Suprapubic skin (tissue), 4 donors: ENCODE measurements around the gene UMAD1. TPM values are rescaled to one million over a fixed set of nuclear protein-coding genes. Genes with fewer than 3 reads are reported as not detected.

Experiments
- DNase-seq, 2 donors: peaks; one replicate each; pipeline ENCODE4 v3.0.0-alpha.2; 2019; ENCODE audit warnings: low spot score in 2 of 2
- H3K27ac ChIP-seq: fragments of 200-600 bp; sonication (generic); one replicate; pipeline ENCODE4 v1.5.1; 2019
- H3K27me3 ChIP-seq: fragments of 200-600 bp; sonication (generic); one replicate; pipeline ENCODE4 v1.5.1; 2019
- H3K36me3 ChIP-seq: fragments of 200-600 bp; sonication (generic); one replicate; pipeline ENCODE4 v1.5.1; 2019
- H3K4me1 ChIP-seq: fragments of 200-600 bp; sonication (generic); one replicate; pipeline ENCODE4 v1.5.1; 2019
- H3K4me3 ChIP-seq: fragments of 200-600 bp; sonication (generic); one replicate; pipeline ENCODE4 v1.5.1; 2019; ENCODE audit warnings: mild to moderate bottlenecking
- H3K9me3 ChIP-seq: fragments of 200-600 bp; sonication (generic); one replicate; pipeline ENCODE4 v1.5.1; 2019
- CTCF ChIP-seq, 2 donors: fragments of 200-600 bp in 1 of 2; fragments of 450-650 bp in 1 of 2; sonication (generic) in 1 of 2; IDR thresholded peaks; one replicate each; pipeline ENCODE4 v1.5.1; 2016 to 2019; ENCODE audit warnings: antibody characterized with exemption in 2 of 2, mild to moderate bottlenecking in 1 of 2, moderate library complexity in 1 of 2
- EP300 ChIP-seq: sonication (generic); formaldehyde crosslinking; IDR thresholded peaks from one replicate; pipeline ENCODE4 v1.6.1; 2017; ENCODE audit warnings: antibody characterized with exemption
- POLR2A ChIP-seq, 2 donors: fragments of 450-650 bp; IDR thresholded peaks; one replicate each; pipeline ENCODE4 v1.6.1; 2017; ENCODE audit warnings: antibody characterized with exemption in 2 of 2, mild to moderate bottlenecking in 2 of 2, moderate library complexity in 2 of 2
- POLR2AphosphoS5 ChIP-seq, 3 donors: sonication (generic); formaldehyde crosslinking; IDR thresholded peaks; one replicate each; pipeline ENCODE4 v1.6.1; 2017; ENCODE audit warnings: antibody characterized with exemption in 3 of 3
- WGBS: methylation state at CpG from one replicate; pipeline ENCODE4 v1.1.5; 2018; 5-methylcytosine and 5-hydroxymethylcytosine counted together
- total RNA-seq, 4 donors: library from RNA; depleted of rRNA; stranded (reverse); fragments of >200 nt; gene quantifications; one replicate each; pipeline ENCODE4 v1.1.0, GENCODE V29; 2016

The UMAD1 gene
- total RNA-seq, 4 donors from 2014 or later, result 9.3 to 28.9 (median 17.7) TPM

GRCh38 chr7:7789551-7789988 is 149.0 kb downstream of the UMAD1 start:
- no peak overlapping the region for H3K4me3 ChIP-seq
- no peak overlapping the region for H3K27ac ChIP-seq
- TF ChIP-seq POLR2AphosphoS5 (IDR thresholded peaks at IDR 0.05) (no peak), POLR2A (IDR thresholded peaks at IDR 0.05) (no peak), CTCF (IDR thresholded peaks at IDR 0.05) (no peak), EP300 (no peak)
- 96% methylated on average over 3 of the region's 3 CpGs for WGBS
- H3K36me3 ChIP-seq, result no peaks in the 10 kb centered on the region
- DNase-seq, result no peak
- H3K27me3 ChIP-seq, result no peaks in the 10 kb centered on the region
- H3K9me3 ChIP-seq, result no peaks in the 10 kb centered on the region
- H3K4me1 ChIP-seq, result peaks cover 8% of the 10 kb centered on the region

GRCh38 chr7:7790041-7790741 is 149.6 kb downstream of the UMAD1 start:
- Histone ChIP-seq H3K27me3 (no peaks in the 10 kb centered on the region), H3K36me3 (no peaks in the 10 kb centered on the region), H3K4me1 (peaks cover 8% of the 10 kb centered on the region), H3K27ac (no peak overlapping the region), H3K4me3 (no peak overlapping the region), H3K9me3 (no peaks in the 10 kb centered on the region)
- DNase-seq, result no peak
- WGBS, result 84% methylated on average over 6 of the region's 6 CpGs
- no peak for TF ChIP-seq POLR2A (IDR thresholded peaks at IDR 0.05)
- TF ChIP-seq EP300, result no peak
- no peak for TF ChIP-seq CTCF (IDR thresholded peaks at IDR 0.05)
- no peak for TF ChIP-seq POLR2AphosphoS5 (IDR thresholded peaks at IDR 0.05)

GRCh38 chr7:7791523-7791922 is 151.0 kb downstream of the UMAD1 start:
- no peak for TF ChIP-seq POLR2AphosphoS5 (IDR thresholded peaks at IDR 0.05)
- TF ChIP-seq EP300, result no peak
- Histone ChIP-seq H3K9me3 (no peaks in the 10 kb centered on the region), H3K27ac (no peak overlapping the region), H3K4me1 (peaks cover 8% of the 10 kb centered on the region), H3K36me3 (no peaks in the 10 kb centered on the region), H3K4me3 (no peak overlapping the region), H3K27me3 (no peaks in the 10 kb centered on the region)
- DNase-seq, result no peak
- WGBS, result 77% methylated on average over 5 of the region's 5 CpGs

GRCh38 chr7:7792056-7792455 is 151.5 kb downstream of the UMAD1 start:
- no peaks in the 10 kb centered on the region for H3K27me3 ChIP-seq
- H3K4me3 ChIP-seq, result no peak overlapping the region
- H3K36me3 ChIP-seq, result no peaks in the 10 kb centered on the region
- H3K4me1 ChIP-seq, result peaks cover 8% of the 10 kb centered on the region
- no peak overlapping the region for H3K27ac ChIP-seq
- 21% methylated on average over 1 of the region's 1 CpG for WGBS
- no peak for DNase-seq
- no peak for TF ChIP-seq POLR2A (IDR thresholded peaks at IDR 0.05)
- no peak for TF ChIP-seq POLR2AphosphoS5 (IDR thresholded peaks at IDR 0.05)
- no peak for TF ChIP-seq EP300
- TF ChIP-seq CTCF (IDR thresholded peaks at IDR 0.05), result no peak
- H3K9me3 ChIP-seq, result no peaks in the 10 kb centered on the region

- no peak for DNase-seq
- no peaks in the 10 kb centered on the region for H3K36me3 ChIP-seq
- no peak overlapping the region for H3K4me3 ChIP-seq
- TF ChIP-seq POLR2A (IDR thresholded peaks at IDR 0.05) (no peak), EP300 (no peak), CTCF (IDR thresholded peaks at IDR 0.05) (no peak), POLR2AphosphoS5 (IDR thresholded peaks at IDR 0.05) (no peak)
- no peaks in the 10 kb centered on the region for H3K27me3 ChIP-seq
- WGBS, result 57% methylated on average over 2 of the region's 2 CpGs
- H3K4me1 ChIP-seq, result peaks cover 8% of the 10 kb centered on the region
- H3K27ac ChIP-seq, result no peak overlapping the region
- H3K9me3 ChIP-seq, result no peaks in the 10 kb centered on the region
Measured at GRCh38 chr7:7793249-7793648, 152.7 kb downstream of the UMAD1 start.
